Measurements from ENCODE around the gene HIGD2B. TPM values are rescaled to one million over a fixed set of nuclear protein-coding genes. Genes with fewer than 3 reads are reported as not detected.
"Not testable (repeated sequence)": the region's sequence is repeated elsewhere in the genome, so short reads cannot be mapped to it uniquely, and the experiment has no call there.

Gene HIGD2B
- total RNA-seq, 1 donor from 2014 or later: not detected

- Histone ChIP-seq H3K4me1 (no peaks in the 10 kb centered on the region), H3K9me3 (ENCODE audit: low read depth) (no peaks in the 10 kb centered on the region), H3K27me3 (no peaks in the 10 kb centered on the region), H3K9ac (no peak overlapping the region), H3F3A (ENCODE audit: low read depth) (no peaks in the 10 kb centered on the region), H3K4me2 (no peak overlapping the region), H3K36me3 (no peaks in the 10 kb centered on the region), H4K20me1 (ENCODE audit: low read depth) (no peaks in the 10 kb centered on the region), H2AFZ (replicated peaks) (no peak overlapping the region), H3K79me2 (ENCODE audit: low read depth) (no peaks in the 10 kb centered on the region), H3K4me3 (no peak overlapping the region), H3K27ac (no peak overlapping the region)
- no peaks in the 10 kb centered on the region for H3K4me1 Mint-ChIP-seq
- H3K27me3 Mint-ChIP-seq (ENCODE audit: insufficient read depth, low read depth): no peaks in the 10 kb centered on the region
- no peak overlapping the region for H3K27ac Mint-ChIP-seq
- peaks cover 27% of the 10 kb centered on the region for H3K36me3 Mint-ChIP-seq
- no peak for TF ChIP-seq CTCF (IDR thresholded peaks at IDR 0.05)
- TF ChIP-seq EZH2 (IDR thresholded peaks at IDR 0.05): no peak
- no peak for TF ChIP-seq EZH2phosphoT487 (IDR thresholded peaks at IDR 0.05)
- no peak for DNase-seq (ENCODE audit: low spot score)
- no peak overlapping the region for H3K4me3 Mint-ChIP-seq
- H3K9me3 Mint-ChIP-seq: no peaks in the 10 kb centered on the region
Observed at GRCh38 chr15:72732516-72732915, 46.5 kb upstream of the HIGD2B start.

DNA sequence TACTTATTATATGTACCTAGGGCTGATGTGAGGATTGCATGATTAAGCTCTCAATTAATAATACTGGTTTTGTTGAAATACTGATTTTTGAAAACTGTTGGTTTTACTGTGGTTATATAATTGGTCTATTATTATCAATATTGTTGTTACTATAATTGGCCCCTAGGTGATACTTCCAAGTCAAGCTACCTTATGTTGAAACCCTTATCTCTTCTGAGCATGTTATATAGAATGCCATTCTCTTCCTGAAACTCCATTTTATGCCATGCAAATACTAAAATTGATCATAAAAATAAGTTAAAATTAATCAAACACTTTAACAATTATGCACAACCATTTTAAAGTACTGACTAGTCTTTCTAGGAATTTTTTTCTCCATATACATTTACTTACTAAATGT, 46.1 kb upstream of the HIGD2B start:
- Histone ChIP-seq H3K27ac (no peak overlapping the region), H3K9ac (no peak overlapping the region), H2AFZ (replicated peaks) (no peak overlapping the region), H3K4me1 (no peaks in the 10 kb centered on the region), H3K79me2 (ENCODE audit: low read depth) (no peaks in the 10 kb centered on the region), H4K20me1 (ENCODE audit: low read depth) (no peaks in the 10 kb centered on the region), H3K9me3 (ENCODE audit: low read depth) (no peaks in the 10 kb centered on the region), H3K27me3 (no peaks in the 10 kb centered on the region), H3K36me3 (no peaks in the 10 kb centered on the region), H3F3A (ENCODE audit: low read depth) (no peaks in the 10 kb centered on the region), H3K4me3 (no peak overlapping the region), H3K4me2 (no peak overlapping the region)
- Mint-ChIP-seq H3K4me3 (no peak overlapping the region), H3K9me3 (no peaks in the 10 kb centered on the region), H3K4me1 (no peaks in the 10 kb centered on the region), H3K27me3 (ENCODE audit: insufficient read depth, low read depth) (no peaks in the 10 kb centered on the region), H3K36me3 (peaks cover 24% of the 10 kb centered on the region), H3K27ac (no peak overlapping the region)
- DNase-seq (ENCODE audit: low spot score): no peak
- no peak for TF ChIP-seq CTCF (IDR thresholded peaks at IDR 0.05)
- no peak for TF ChIP-seq EZH2phosphoT487 (IDR thresholded peaks at IDR 0.05)
- TF ChIP-seq EZH2 (IDR thresholded peaks at IDR 0.05): no peak

DNA sequence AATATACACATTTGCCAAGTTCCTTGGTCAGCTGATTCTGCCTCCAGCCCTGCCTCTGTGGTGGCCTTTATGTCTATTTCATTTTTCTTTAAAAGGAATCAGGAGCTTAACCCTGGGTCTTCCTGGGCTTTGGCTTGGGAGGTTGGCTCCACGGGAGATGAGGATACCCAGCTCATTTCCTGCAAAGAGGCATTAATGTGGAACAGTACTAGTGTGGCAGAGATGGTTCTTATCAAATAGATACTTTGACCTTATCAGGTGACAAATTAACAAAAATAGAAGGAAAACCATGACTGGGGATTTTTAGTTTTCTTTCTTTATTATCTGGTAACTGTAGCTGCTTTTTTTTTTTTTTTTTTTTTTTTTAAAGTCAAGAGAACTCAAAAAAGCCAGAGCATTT, 42.8 kb upstream of the HIGD2B start:
- no peak overlapping the region for H3K4me2 ChIP-seq
- H2AFZ ChIP-seq (replicated peaks): no peak overlapping the region
- no peak for DNase-seq (ENCODE audit: low spot score)
- H3K9ac ChIP-seq: no peak overlapping the region
- no peaks in the 10 kb centered on the region for H3K9me3 ChIP-seq (ENCODE audit: low read depth)
- no peaks in the 10 kb centered on the region for H3K36me3 ChIP-seq
- Mint-ChIP-seq H3K27ac (no peak overlapping the region), H3K36me3 (peaks cover 21% of the 10 kb centered on the region), H3K27me3 (ENCODE audit: insufficient read depth, low read depth) (no peaks in the 10 kb centered on the region), H3K4me1 (no peaks in the 10 kb centered on the region), H3K9me3 (no peaks in the 10 kb centered on the region), H3K4me3 (no peak overlapping the region)
- no peaks in the 10 kb centered on the region for H3F3A ChIP-seq (ENCODE audit: low read depth)
- H3K79me2 ChIP-seq (ENCODE audit: low read depth): no peaks in the 10 kb centered on the region
- no peaks in the 10 kb centered on the region for H3K4me1 ChIP-seq
- no peaks in the 10 kb centered on the region for H3K27me3 ChIP-seq
- no peak overlapping the region for H3K27ac ChIP-seq
- H4K20me1 ChIP-seq (ENCODE audit: low read depth): no peaks in the 10 kb centered on the region
- TF ChIP-seq EZH2 (IDR thresholded peaks at IDR 0.05) (no peak), EZH2phosphoT487 (IDR thresholded peaks at IDR 0.05) (no peak), CTCF (IDR thresholded peaks at IDR 0.05) (no peak)
- H3K4me3 ChIP-seq: no peak overlapping the region

GRCh38 chr15:72728249-72728648, 42.3 kb upstream of the HIGD2B start:
- H3K36me3 ChIP-seq; H3K9me3 Mint-ChIP-seq; H3K4me1 Mint-ChIP-seq; H3K27ac ChIP-seq; H3K27ac Mint-ChIP-seq; H2AFZ ChIP-seq (replicated peaks); H3K4me1 ChIP-seq; H3K4me3 Mint-ChIP-seq; H3K9ac ChIP-seq; H3K79me2 ChIP-seq (ENCODE audit: low read depth); H4K20me1 ChIP-seq (ENCODE audit: low read depth); H3K9me3 ChIP-seq (ENCODE audit: low read depth); H3F3A ChIP-seq (ENCODE audit: low read depth); DNase-seq (ENCODE audit: low spot score); H3K4me3 ChIP-seq; H3K27me3 ChIP-seq; H3K4me2 ChIP-seq; H3K27me3 Mint-ChIP-seq (ENCODE audit: insufficient read depth, low read depth): not testable (repeated sequence)
- H3K36me3 Mint-ChIP-seq: peaks cover 18% of the 10 kb centered on the region
